ENCODE measurements around the gene CHST11. TPM values are rescaled to one million over a fixed set of nuclear protein-coding genes. Genes with fewer than 3 reads are reported as not detected.

The CHST11 gene
- total RNA-seq, 1 donor from 2014 or later, result 1.2 TPM

DNA sequence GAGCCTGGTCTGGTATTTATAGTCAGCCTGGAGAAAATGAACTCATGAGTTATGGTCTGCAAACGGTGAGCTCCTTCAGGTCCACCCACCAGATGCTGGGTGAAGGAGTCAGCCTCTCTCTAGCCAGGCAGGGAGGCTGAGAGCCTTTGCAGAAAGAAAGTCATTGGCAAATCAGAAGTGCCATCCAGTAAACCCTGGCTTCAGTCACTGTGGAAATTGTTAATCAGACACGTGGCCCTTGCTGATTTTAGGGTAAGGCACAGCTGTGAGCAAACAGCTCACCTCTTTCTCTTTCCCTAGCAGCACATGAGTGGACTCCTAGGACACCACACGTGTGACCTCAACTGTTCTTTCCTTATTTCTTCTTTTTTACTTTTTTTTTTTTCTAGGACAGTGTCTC lies 44.9 kb downstream of the CHST11 start:
- ATAC-seq, result no peak
- no peak for DNase-seq (ENCODE audit: low spot score)

- ATAC-seq (no peak), DNase-seq (ENCODE audit: low spot score) (no peak)
Measured at GRCh38 chr12:104502217-104502616, 45.5 kb downstream of the CHST11 start.

DNA sequence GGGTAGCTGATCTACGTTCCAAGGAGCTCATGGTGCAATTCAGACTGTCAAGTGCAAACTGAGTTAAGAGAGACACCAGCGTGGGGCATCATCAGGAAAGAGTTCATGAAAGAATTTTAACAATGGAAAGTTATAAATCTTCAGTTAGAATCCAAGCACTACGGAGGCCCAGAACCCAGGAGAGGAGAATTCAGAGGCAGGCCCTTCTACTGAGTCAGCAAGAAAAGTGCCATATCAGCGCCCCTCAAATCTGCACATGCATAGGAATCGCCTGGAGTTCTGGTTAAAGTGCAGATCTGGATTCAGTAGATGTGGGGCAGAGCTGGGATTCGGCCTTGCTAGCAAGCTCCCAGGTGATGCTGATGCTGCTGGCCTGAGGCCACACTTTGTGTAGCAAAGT lies 45.9 kb downstream of the CHST11 start:
- no peak for ATAC-seq
- DNase-seq (ENCODE audit: low spot score), result no peak

DNA sequence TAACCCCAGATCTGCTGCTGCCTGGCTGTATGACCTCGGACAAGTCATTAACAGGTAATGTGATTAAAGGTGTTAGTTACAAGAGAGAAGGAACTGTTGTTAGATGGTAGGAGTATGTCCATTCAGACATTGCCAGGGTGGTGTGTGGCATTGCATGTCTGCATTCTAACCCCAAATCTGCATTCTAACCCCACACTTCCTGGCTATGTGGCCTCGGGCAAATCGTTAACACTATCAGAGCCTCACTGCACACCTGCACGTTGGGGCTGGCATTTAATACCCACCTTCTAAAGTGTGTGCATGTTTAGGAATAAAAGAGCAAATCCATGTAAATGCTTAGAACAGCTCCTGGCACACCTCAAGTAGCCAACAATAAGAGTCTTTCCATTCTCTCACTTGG lies 46.4 kb downstream of the CHST11 start:
- ATAC-seq (no peak), DNase-seq (ENCODE audit: low spot score) (no peak)

DNA sequence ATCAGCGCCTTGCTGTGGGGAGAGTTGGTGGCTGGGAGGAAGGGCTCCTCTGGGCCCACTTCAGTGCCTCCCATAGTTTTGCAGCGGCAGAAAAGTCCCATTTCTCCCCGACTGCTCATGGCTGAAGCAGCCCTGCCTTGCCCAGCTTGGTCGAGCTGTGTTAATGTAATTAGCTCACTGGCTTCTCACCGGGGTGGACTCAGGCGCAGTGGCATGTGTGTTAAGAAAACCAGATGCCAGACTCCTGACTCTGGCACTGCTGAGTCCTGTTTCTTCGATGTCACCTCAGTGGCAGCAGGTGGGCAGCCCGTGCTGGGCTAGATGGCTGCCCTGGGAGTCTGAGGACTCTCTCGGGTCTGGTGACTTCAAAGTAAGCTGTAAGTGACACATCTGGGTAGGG lies 47.4 kb downstream of the CHST11 start:
- DNase-seq (ENCODE audit: low spot score), result no peak
- no peak for ATAC-seq

DNA sequence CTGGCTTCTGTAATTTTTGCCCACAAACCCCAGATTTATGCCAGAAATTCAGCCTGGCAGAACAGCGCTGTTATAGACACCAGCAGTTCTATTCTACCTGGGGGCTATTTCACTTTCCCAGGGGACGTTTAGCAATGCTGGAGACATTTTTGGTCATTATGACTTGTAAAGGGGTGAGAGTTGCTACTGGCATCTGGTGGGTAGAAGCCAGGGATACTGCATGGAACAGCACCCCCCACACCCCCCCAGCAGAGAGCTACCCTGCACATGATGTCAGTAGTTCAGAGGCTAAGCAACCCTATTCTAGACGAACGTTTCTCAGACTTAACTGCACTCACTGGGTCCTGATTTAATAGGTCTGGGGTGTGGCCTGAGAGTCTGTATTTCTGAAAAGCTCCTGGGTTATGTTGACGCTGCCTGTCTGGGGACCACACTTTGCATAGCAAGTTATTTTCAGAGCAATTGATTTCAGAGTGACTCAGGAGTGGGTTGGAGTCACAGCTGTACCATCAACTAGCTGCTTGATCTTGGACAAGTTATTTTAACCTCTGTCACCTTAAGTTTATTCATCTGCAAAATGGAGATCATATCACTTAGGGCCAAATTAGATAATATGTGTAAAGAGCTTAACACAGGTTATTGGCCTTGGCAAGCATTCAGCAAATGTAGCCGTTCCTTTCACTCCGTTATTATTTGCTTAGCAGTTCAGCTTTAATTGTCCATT lies 48.5 kb downstream of the CHST11 start:
- DNase-seq (ENCODE audit: low spot score), result no peak
- no peak for ATAC-seq

- DNase-seq (ENCODE audit: low spot score), result no peak
- no peak for ATAC-seq
Measured at GRCh38 chr12:104506676-104507401, 50.1 kb downstream of the CHST11 start.

- no peak for DNase-seq (ENCODE audit: low spot score)
- no peak for ATAC-seq
Measured at GRCh38 chr12:104507672-104508071, 50.9 kb downstream of the CHST11 start.

- no peak for DNase-seq (ENCODE audit: low spot score)
- no peak for ATAC-seq
Measured at GRCh38 chr12:104508752-104509446, 52.2 kb downstream of the CHST11 start.

DNA sequence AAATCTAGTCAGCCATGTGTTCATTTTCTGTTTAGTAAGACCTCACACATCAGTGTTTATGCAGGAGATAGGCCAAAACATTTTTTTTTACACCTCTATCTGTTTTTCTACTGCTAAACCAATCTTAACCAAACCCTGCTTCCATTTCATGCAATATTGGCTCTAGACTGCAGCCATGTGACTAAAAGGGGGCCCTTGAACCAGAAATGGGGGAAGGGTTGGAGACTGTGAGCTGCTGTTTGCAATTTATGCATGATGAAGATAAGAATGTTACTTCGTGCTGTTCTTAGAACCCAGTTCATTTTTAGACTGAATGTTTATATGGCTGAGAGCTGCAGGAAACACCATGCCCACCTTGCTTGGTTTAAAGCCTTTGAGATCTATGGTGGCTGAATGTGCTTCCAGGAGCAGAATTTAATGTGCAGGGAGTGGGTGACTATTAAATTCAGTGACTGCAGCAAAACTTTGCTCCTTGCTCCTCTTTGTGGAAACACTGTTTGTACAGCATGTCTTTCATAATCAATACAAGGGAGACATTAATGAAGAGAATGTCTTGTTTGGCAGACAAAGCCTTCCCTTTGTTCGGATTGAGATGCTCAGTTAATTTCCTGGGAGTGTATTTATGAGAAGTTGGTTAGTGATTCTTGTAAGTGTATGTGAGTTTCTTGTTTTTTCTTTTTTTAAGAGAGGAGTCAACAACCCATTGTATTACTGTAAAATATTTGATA lies 53.6 kb downstream of the CHST11 start:
- DNase-seq (ENCODE audit: low spot score), result no peak
- no peak for ATAC-seq

- ATAC-seq, result no peak
- no peak for DNase-seq (ENCODE audit: low spot score)
Measured at GRCh38 chr12:104510873-104511440, 54.2 kb downstream of the CHST11 start.

- DNase-seq (ENCODE audit: low spot score) (no peak), ATAC-seq (no peak)
Measured at GRCh38 chr12:104513681-104514080, 56.9 kb downstream of the CHST11 start.

- no peak for ATAC-seq
- no peak for DNase-seq (ENCODE audit: low spot score)
Measured at GRCh38 chr12:104514092-104514810, 57.5 kb downstream of the CHST11 start.

GRCh38 chr12:104515899-104516298 lies 59.2 kb downstream of the CHST11 start:
- DNase-seq (ENCODE audit: low spot score), result no peak
- ATAC-seq, result no peak

GRCh38 chr12:104516821-104517220 lies 60.1 kb downstream of the CHST11 start:
- ATAC-seq, result no peak

DNA sequence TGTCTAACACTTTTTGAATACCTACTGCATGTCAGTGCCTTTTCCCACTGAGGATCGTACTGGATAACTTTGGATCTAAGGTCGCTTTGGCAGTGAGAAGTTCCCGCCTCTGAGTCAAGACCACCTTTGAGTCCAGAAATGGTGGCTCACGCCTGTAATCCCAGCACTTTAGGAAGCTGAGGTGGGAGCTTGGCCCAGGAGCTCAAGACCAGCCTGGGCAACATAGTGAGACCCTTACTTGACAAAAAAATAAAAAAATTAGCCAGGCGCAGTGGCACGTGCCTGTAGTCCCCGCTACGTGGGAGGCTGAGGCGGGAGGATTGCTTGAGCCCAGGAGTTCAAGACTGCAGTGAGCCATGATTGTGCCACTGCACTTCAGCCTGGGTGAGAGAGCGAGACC lies 61.1 kb downstream of the CHST11 start:
- ATAC-seq (no peak), DNase-seq (ENCODE audit: low spot score) (no peak)

More at GRCh38 chr12:104516821-104517220, 60.1 kb downstream of the CHST11 start:
- no peak for DNase-seq (ENCODE audit: low spot score)

DNA sequence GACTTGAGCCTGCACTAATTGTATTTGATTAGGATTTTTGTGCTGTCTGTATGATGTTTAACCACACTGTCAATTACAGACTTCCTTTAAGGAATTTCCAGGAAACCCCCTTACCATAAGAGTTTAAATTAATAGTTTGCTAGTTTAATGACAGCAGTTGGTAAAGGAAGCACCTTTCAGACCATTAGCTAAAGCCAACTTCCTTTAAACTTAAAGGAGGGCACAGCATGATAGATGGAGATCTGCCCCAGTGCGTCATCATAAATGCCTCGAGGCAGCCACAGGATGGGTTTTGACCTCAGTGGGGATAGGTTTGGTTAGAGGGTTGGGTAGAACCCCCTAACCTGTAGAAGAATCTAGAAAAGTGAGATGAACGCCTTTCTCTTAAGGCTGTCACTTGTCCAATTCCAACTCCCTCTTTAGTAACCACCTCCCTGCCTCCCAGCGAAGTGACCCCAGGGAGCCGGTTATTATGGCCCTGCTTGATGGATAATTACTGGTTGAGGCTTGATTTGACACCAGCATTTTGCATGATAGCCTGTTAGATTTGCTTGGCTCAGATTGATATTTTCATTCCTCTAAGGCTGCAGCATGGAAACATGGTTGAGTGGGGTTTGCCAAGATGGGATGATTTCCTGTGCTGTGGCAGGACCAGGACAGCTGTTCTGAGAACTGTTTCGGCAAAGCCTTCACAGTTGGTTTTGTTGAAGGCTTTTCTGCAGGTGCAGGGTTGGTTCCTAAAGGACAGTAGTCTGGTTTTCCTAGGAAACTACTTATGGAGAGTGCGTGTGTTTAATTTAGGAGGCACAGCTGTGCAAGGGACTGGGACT lies 62.7 kb downstream of the CHST11 start:
- DNase-seq (ENCODE audit: low spot score) (no peak), ATAC-seq (no peak)

DNA sequence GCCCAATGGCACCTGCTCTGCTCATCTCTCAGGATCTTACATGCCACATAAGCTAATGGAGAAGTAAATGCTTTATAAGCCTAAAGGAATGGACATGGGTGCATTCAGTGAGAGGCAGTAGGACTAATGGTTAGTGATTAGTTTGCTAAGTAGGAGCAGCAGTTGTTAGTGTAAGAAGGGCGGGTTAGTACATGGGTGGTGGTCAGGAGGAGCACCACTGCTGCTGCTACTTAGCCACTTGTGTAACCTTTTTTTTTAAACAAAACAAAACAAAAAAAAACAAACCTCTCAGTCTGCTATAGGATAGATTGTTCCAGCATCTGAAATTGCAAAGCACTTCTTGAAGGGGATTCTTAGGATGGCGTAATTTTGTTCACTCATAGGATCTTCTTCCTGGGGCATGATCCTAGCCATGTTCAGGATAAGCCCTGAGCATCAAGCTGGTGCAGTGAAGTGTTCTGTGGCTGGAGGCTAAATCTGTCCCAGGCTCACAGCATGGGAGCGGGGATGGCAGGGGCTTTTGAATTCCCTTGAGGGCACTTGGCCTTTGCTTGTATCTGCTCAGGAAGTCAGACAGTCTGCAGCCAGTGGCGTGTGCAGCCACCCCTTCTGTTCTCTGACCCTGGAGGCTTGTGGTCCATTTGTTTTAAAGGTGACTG lies 63.6 kb downstream of the CHST11 start:
- ATAC-seq (no peak), DNase-seq (ENCODE audit: low spot score) (no peak)

DNA sequence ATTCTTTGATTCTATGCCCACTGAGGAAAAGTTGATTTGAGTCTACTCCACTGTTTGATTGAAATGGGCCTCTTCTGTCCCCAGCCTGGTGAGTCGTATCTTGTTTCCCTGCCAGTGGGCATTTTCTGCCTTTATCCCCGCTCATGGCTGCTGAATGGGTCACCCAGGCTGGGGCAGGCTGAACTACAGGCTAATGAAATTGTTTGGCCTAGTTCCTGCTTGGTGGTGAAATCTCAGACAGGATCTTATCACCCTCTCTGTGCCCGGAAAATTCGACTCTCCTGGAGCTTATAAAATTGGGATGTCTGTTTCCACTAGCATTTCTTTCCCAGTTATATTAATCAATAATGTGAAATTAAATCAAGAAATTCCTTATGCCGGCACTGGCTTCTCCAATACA lies 65.0 kb downstream of the CHST11 start:
- no peak for DNase-seq (ENCODE audit: low spot score)
- no peak for ATAC-seq

All from left lobe of liver (tissue), 2 donors.